Motor neuron (in vitro differentiated cells): ENCODE results near the gene LIPC. TPM values are rescaled to one million over a fixed set of nuclear protein-coding genes. Genes with fewer than 3 reads are reported as not detected.

ENCODE experiments used
- ATAC-seq, 8 experiments: fragments of 200-7000 bp; cut with Tn5 transposase; replicated peaks in 6 of 8; 2 replicates each; pipeline ENCODE4 v1.8.0; 2021; ENCODE audit warnings: mild to moderate bottlenecking in 8 of 8, moderate library complexity in 8 of 8
- H3K27ac ChIP-seq, 2 donors: fragments of 250-450 bp; sonication (Bioruptor Pico); 2 replicates each; pipeline ENCODE4 v1.9.0; 2021; ENCODE audit warnings: antibody characterized with exemption in 2 of 2, mild to moderate bottlenecking in 2 of 2, moderate library complexity in 1 of 2
- H3K4me1 ChIP-seq, 2 donors: fragments of 250-450 bp; sonication (Bioruptor Pico); replicated peaks in 1 of 2; 2 replicates each; pipeline ENCODE4 v1.6.1; 2021; ENCODE audit warnings: antibody characterized with exemption in 2 of 2, mild to moderate bottlenecking in 2 of 2, moderate library complexity in 1 of 2
- H3K4me3 ChIP-seq, 5 donors: fragments of 250-450 bp; sonication (Bioruptor Pico); 2 replicates each; pipeline ENCODE4 v1.9.0; 2021; ENCODE audit warnings: antibody characterized with exemption in 5 of 5, mild to moderate bottlenecking in 5 of 5, moderate library complexity in 4 of 5
- WGBS, 10 experiments: fragments of 450-650 bp; shearing (Covaris generic); methylation state at CpG; one replicate each; pipeline ENCODE4 v1.0.0; 2022; 5-methylcytosine and 5-hydroxymethylcytosine counted together
- in situ Hi-C, 9 experiments: fragments of 400-800 bp; cut with MboI; loops; one replicate each; pipeline ENCODE4 v1.15.0; 2021; ENCODE audit warnings: low sequenced_read_pairs in 9 of 9, low pct_unique_long_range_greater_than_20kb in 2 of 9; ENCODE audit not compliant: unreplicated experiment in 9 of 9
- total RNA-seq, 8 experiments: library from RNA; unstranded; fragments of 300-600 nt; gene quantifications; 2 replicates each; pipeline versions ENCODE4 v1.2.3 to v1.2.4, GENCODE V29; 2022

Gene LIPC
- total RNA-seq, 8 experiments from 2014 or later = 0.14 to 5.0 (median 0.47) TPM; not detected in 5

DNA sequence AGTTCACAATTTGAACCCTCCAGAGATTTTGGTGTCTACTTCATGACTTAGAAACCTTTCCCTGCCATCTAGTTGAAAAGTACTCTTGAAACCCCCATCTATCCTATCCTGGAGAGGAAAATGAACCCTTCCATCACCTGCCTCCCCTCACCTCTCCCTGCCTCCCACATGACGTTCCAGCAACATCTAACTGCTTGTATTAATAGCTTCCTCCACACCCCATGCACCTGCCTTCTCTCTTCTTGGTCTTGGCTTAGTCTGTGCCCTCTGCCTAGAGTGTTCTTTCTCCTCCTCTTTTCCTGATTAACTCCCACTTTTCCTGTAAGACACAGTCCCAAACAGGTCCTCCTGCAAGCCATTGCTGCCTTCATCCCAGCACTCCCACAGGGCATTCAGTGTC, 107.8 kb downstream of the LIPC start:
- H3K4me1 ChIP-seq = no peaks in the 10 kb centered on the region
- no peak overlapping the region for H3K4me3 ChIP-seq
- in situ Hi-C loops = no loop called here
- 40 to 86% (median 63%) methylated on average over 1 of the region's 1 CpG; no CpG with 5 or more reads in 7 of the 10 experiments for WGBS, 10 experiments
- no peak overlapping the region for H3K27ac ChIP-seq
- no peak for ATAC-seq

DNA sequence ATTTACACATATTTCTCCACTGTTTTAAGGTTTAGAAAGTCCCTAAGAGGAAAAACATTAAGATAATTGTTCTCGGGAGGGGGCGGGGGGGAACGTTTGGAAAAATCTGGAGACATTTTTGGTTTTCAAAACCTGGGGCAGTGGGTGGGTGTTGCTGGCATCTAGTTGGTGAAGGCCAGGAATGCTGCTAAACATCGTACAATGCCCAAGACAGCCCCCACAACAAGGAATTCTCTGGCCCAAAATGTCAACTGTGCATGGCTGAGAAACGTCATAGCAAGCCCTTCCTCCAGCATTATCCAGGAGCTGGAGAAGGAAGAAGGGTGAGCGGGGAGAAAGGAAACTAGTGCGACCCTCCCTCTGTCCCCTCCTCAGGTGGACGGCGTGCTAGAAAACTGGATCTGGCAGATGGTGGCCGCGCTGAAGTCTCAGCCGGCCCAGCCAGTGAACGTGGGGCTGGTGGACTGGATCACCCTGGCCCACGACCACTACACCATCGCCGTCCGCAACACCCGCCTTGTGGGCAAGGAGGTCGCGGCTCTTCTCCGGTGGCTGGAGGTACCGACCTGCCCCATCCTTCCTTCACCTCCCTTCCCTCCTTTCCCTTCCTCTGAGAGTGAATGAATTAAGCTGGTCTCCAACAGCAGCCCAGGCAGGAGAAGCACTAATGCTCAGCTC, 109.8 kb downstream of the LIPC start:
- no peak for ATAC-seq
- Histone ChIP-seq H3K27ac (no peak overlapping the region), H3K4me3 (no peak overlapping the region), H3K4me1 (no peaks in the 10 kb centered on the region)
- in situ Hi-C loops = no loop called here
- WGBS, 10 experiments = 60 to 96% (median 95%) methylated on average over 1 to 5 of the region's 22 CpGs; no CpG with 5 or more reads in 5 of the 10 experiments

DNA sequence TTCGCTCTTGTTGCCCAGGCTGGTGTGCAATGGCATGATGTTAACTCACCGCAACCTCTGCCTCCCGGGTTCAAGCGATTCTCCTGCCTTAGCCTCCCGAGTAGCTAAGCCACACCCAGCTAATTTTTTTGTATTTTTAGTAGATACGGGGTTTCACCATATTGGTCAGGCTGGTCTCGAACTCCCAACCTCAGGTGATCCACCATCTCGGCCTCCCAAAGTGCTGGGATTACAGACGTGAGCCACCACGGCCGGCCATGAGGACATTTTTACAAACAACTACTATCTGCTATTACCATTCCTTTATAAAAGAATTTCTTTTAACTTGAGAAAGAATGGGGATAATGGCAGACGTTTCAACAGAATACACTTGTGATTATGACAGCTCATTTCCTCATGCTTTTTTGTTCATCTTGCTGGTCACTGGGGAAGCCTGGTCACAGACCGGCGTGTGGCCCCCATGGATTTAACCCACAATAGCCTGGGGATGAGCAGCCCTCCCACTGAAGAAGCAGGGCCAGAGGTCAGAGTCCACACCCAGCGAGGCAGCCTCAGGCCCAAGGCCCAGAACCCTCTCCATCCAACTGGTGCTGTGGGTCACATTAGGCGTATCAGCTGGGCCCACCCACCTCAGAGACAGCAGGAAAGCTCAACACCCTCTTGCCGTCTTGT, 112.0 kb downstream of the LIPC start:
- H3K4me3 ChIP-seq = no peak overlapping the region
- no peaks in the 10 kb centered on the region for H3K4me1 ChIP-seq
- in situ Hi-C loops = no loop called here
- H3K27ac ChIP-seq = no peak overlapping the region
- 67 to 99% (median 89%) methylated on average over 3 to 12 of the region's 17 CpGs; no CpG with 5 or more reads in 1 of the 10 experiments for WGBS, 10 experiments
- ATAC-seq = no peak

DNA sequence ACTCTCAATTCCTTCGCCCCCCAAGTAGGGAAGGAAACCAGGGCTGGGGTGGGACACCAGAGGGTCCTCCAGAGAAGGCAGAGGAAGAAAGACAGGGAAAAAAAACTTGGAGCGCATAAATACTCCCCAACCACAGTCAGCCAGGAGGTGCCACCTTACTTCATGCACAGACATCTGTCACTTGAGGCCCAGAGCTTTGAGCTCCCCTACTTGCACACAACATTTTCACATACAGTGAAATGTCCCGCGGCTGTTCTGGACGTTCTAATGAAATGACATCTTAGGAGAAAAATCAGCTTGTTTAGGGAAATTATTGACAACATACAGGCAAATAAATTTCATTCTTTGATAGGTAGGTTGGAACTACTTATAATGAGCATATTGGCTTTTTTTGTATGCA, 113.0 kb downstream of the LIPC start:
- no peak overlapping the region for H3K27ac ChIP-seq
- WGBS, 10 experiments = 79 to 100% (median 84%) methylated on average over 1 to 5 of the region's 5 CpGs; no CpG with 5 or more reads in 2 of the 10 experiments
- no peaks in the 10 kb centered on the region for H3K4me1 ChIP-seq
- in situ Hi-C loops = no loop called here
- H3K4me3 ChIP-seq = no peak overlapping the region
- ATAC-seq = no peak

DNA sequence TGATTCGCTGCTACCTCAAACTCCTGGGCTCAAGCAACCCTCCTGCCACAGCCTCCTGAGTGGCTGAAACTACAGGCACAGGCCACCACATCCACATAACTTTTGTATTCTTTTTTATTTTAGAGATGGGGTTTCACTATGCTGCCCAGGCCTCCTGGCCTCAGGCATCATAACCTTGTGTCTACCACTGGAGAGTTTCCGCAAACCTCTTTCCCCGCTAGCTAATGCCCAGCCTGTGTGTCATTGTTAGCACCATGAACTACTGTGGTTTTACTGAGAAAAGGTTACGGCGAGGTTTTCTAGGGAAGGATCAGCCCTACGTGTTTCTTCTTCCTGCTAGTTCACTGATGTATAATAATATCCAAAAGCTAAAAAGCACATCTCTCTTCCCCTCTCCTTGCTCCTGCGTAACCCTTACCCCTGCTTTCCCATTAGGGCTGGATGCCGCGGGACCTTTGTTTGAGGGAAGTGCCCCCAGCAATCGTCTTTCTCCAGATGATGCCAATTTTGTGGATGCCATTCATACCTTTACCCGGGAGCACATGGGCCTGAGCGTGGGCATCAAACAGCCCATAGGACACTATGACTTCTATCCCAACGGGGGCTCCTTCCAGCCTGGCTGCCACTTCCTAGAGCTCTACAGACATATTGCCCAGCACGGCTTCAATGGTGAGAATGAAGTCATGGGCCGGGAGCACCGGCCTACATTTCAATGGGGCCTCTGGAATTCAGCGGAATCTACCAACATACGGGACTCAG, 113.7 kb downstream of the LIPC start:
- Histone ChIP-seq H3K4me1 (no peaks in the 10 kb centered on the region), H3K27ac (no peak overlapping the region), H3K4me3 (no peak overlapping the region)
- in situ Hi-C loops = no loop called here
- ATAC-seq = no peak
- 86 to 100% (median 94%) methylated on average over 1 to 11 of the region's 18 CpGs for WGBS, 10 experiments

DNA sequence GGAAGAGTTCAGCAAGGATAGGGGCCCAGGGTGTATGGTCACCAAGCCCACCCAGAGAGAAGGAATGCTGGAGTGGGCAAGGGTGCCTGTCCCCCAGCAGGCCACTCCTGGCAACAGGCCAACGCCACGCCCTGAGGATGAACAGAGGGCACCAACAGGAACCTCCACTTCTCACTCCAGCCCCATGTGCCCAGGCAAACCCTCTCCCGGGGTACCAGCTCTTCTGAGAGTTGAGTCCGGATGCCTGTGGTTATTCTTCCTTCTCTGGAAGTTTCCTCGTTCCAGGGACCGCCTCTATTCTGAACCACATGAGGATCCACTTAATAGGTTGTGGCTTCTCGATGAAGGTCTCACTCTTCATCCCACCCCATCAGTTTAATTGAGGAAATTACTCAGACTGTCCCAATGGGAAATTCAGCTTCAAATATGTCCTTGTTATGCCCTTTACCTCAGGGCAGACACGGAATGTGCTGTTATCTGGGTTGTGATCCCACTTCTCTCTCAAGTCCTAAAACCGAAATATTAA, 114.3 kb downstream of the LIPC start:
- no peak overlapping the region for H3K27ac ChIP-seq
- no peak overlapping the region for H3K4me3 ChIP-seq
- no peak for ATAC-seq
- in situ Hi-C loops = no loop called here
- WGBS, 10 experiments = 64 to 93% (median 79%) methylated on average over 2 to 8 of the region's 9 CpGs; no CpG with 5 or more reads in 3 of the 10 experiments
- no peaks in the 10 kb centered on the region for H3K4me1 ChIP-seq

DNA sequence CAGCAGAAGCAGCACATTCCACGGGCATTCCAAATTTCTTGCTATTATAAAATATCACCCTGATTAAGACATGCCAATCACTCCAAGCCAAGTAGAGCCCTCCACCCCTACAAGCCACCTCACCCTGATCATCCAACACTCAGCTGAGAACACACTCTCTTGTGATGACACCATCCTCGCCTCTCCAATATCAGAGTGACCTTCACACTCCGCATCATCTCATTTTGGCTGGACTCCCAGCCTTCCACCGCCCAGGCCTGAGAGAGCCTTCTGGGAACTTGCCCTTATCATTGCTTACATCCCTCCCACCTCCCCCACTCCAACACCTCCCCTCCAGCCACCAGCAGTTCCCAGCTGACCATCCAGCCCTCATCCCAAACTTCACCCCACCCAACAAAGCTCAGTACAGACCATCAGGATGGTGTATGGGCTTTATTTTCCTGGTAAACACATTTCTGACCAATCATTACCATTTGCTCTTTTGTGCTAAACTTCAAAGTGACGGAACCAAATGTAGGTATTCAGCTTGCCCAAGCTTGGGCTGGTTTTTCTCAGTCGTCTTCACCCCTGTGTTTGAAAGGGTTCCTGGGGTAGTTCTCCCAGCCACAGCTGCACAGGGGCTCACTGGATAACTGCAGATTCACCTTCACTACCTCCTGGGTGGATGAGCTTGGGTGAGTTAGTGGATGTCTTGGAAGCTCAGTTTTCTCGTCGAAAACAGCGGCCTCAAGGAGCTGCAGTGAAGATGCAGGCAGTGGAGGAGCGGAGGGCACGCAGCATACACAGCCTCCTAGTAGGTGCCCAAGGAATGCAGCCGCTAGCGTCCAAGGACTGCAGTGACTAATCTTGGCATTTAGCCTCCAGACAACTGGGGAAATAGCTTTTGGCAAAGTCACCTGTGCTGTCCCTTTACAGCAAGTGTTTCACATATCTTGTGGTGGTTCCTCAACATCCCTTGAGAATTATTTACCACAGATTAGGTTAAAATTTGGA, 115.1 kb downstream of the LIPC start:
- ATAC-seq = peak in 2 of 8 experiments; percentile 49 to 69
- Histone ChIP-seq H3K4me3 (no peak overlapping the region), H3K27ac (no peak overlapping the region), H3K4me1 (no peaks in the 10 kb centered on the region)
- 70 to 93% (median 90%) methylated on average over 2 to 11 of the region's 13 CpGs; no CpG with 5 or more reads in 3 of the 10 experiments for WGBS, 10 experiments
- in situ Hi-C loops = no loop called here

DNA sequence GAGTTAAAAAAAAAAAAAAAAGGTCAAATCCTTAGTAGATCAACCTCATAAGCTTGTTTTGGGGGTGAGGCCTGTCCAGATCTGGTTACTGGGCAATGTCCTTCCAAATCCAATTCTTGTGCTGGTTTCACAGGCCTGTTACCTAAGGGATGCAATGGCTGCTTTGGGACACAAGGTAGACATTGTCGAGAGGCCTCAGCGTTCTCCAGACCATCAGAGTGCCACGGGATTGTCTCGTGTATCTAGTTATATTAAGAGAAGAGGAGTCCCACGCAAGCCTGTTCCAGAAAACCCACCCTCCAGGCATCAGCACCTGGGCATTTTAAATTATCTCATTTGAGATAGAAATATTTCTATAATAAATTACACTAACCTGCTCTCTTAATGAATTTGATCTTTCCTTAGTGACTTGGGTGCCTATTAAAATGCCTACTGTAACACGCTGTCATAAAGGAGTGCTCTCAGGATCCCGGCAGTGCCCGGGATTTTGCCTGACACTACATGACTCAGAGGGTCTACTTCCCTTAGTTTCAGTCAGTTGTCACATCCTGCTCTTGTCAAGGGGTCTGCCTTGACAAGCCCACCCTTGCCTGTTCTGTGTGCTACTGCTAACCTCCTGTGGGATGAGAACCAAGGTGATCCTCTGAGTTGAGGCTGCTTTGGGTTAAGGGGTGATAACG, 116.0 kb downstream of the LIPC start:
- no peaks in the 10 kb centered on the region for H3K4me1 ChIP-seq
- WGBS, 10 experiments = 75 to 100% (median 90%) methylated on average over 1 to 9 of the region's 9 CpGs; no CpG with 5 or more reads in 2 of the 10 experiments
- no peak overlapping the region for H3K27ac ChIP-seq
- H3K4me3 ChIP-seq = no peak overlapping the region
- in situ Hi-C loops = no loop called here
- no peak for ATAC-seq

DNA sequence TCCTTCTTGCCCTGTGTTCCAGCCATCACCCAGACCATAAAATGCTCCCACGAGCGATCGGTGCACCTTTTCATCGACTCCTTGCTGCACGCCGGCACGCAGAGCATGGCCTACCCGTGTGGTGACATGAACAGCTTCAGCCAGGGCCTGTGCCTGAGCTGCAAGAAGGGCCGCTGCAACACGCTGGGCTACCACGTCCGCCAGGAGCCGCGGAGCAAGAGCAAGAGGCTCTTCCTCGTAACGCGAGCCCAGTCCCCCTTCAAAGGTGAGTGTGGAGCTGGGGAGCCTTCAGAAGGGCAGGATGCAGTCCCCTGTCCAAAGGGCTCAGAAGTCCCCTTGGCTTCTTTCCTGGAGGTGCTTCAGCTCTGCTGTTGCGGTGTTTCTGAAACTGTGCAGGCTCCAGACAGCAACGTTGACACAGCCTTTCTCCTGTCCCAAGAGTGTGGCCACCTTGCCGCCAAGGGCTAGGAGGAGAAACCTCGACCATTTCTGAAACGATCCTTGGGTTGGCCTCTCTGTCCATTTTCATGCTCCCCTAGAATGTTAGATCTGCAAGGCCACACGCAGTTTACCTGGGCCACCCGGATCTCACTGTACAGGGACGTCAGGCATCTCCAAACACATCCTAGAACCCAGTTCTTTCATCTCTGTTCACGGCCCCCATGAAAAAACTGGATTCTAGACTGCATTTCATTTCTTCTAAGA, 116.7 kb downstream of the LIPC start:
- no peak overlapping the region for H3K4me3 ChIP-seq
- no peak overlapping the region for H3K27ac ChIP-seq
- no peak for ATAC-seq
- in situ Hi-C loops = no loop called here
- 67 to 100% (median 87%) methylated on average over 1 to 23 of the region's 26 CpGs; no CpG with 5 or more reads in 1 of the 10 experiments for WGBS, 10 experiments
- H3K4me1 ChIP-seq = no peaks in the 10 kb centered on the region

DNA sequence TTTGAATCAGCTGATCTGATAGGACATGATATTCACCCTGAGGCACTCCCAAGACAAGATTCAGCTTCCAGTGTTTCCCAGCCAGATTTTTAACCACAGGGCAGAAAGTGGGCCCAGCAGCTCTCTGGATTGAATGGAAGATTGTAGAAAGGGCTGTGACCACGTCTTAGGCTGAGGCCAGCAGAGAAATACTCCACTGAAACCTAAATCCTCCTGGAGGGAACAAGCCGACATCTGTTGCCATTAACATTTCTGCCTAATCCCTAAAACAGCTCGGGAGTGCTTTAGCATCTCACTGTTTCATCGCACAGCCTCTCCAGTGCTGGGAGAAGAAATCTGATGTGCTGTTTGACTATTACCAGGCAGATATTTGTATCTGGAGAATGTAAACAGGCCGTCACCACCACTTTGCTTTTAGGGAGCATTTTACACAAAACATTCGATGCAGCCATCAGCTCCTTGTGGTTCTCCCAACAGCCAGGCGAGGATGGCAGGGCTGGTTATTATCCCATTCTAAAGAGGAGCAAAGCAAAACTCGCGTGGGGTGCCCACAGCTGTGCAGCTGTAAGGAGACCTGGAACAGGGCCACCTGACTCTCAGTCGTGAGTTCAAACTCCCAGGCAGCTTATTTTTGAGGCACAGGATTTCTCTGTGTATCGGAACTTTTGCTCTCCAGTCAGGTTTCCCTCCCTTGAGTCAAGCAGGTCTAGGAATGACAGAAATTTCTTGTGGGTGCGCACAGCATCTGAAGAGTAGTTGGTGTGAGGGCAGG, 117.4 kb downstream of the LIPC start:
- no peak overlapping the region for H3K4me3 ChIP-seq
- H3K27ac ChIP-seq = no peak overlapping the region
- in situ Hi-C loops = no loop called here
- peak in 3 of 8 experiments; percentile 37 to 91 (median 47) for ATAC-seq
- WGBS, 10 experiments = 35 to 89% (median 70%) methylated on average over 1 to 10 of the region's 12 CpGs; no CpG with 5 or more reads in 1 of the 10 experiments
- no peaks in the 10 kb centered on the region for H3K4me1 ChIP-seq

DNA sequence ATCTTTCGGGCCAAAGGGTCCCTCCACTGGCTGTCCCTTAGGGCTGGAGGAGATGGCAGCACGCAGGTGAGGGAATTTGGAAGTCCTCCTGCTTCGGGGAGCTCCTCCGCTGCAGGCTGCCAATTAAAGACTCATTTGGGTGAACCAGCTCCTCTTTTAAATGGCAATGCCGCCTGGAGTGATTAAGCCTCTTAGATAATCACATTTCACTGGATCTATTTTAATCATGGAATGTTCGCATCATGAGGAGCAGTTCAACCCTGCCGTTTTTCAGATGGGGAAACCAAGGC, 117.9 kb downstream of the LIPC start:
- Histone ChIP-seq H3K4me3 (no peak overlapping the region), H3K27ac (no peak overlapping the region), H3K4me1 (no peaks in the 10 kb centered on the region)
- ATAC-seq = no peak
- 80 to 100% (median 90%) methylated on average over 1 to 5 of the region's 7 CpGs; no CpG with 5 or more reads in 5 of the 10 experiments for WGBS, 10 experiments
- in situ Hi-C loops = no loop called here
